Measurements from ENCODE around the gene NME7.

DNA sequence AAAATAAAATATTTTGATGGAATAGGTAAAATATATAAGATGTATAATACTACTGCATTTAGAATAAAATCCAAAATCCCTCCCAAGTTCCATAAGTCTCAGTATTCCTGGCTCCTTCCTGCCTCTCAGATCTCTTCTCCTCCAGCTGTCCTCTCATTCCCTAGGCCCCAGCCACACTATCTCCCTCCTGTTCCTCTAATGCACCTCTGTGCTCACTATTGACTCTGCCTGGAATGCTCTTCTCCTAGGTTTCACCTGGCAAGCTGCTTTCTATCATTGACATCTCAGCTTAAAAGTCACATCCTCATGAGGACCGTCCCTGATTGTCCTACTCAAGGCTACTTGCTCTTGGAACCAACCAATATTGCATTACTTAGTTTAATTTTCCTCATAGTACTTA lies 7.2 kb downstream of the NME7 start:
- TF ChIP-seq TAF1 (IDR thresholded peaks at IDR 0.05; ENCODE audit: borderline replicate concordance, low read depth, low read length) = no peak
- TF ChIP-seq, protein P1, sequence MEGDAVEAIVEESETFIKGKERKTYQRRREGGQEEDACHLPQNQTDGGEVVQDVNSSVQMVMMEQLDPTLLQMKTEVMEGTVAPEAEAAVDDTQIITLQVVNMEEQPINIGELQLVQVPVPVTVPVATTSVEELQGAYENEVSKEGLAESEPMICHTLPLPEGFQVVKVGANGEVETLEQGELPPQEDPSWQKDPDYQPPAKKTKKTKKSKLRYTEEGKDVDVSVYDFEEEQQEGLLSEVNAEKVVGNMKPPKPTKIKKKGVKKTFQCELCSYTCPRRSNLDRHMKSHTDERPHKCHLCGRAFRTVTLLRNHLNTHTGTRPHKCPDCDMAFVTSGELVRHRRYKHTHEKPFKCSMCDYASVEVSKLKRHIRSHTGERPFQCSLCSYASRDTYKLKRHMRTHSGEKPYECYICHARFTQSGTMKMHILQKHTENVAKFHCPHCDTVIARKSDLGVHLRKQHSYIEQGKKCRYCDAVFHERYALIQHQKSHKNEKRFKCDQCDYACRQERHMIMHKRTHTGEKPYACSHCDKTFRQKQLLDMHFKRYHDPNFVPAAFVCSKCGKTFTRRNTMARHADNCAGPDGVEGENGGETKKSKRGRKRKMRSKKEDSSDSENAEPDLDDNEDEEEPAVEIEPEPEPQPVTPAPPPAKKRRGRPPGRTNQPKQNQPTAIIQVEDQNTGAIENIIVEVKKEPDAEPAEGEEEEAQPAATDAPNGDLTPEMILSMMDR (IDR thresholded peaks at IDR 0.05) = no peak
- TF ChIP-seq, protein P2, sequence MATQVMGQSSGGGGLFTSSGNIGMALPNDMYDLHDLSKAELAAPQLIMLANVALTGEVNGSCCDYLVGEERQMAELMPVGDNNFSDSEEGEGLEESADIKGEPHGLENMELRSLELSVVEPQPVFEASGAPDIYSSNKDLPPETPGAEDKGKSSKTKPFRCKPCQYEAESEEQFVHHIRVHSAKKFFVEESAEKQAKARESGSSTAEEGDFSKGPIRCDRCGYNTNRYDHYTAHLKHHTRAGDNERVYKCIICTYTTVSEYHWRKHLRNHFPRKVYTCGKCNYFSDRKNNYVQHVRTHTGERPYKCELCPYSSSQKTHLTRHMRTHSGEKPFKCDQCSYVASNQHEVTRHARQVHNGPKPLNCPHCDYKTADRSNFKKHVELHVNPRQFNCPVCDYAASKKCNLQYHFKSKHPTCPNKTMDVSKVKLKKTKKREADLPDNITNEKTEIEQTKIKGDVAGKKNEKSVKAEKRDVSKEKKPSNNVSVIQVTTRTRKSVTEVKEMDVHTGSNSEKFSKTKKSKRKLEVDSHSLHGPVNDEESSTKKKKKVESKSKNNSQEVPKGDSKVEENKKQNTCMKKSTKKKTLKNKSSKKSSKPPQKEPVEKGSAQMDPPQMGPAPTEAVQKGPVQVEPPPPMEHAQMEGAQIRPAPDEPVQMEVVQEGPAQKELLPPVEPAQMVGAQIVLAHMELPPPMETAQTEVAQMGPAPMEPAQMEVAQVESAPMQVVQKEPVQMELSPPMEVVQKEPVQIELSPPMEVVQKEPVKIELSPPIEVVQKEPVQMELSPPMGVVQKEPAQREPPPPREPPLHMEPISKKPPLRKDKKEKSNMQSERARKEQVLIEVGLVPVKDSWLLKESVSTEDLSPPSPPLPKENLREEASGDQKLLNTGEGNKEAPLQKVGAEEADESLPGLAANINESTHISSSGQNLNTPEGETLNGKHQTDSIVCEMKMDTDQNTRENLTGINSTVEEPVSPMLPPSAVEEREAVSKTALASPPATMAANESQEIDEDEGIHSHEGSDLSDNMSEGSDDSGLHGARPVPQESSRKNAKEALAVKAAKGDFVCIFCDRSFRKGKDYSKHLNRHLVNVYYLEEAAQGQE (IDR thresholded peaks at IDR 0.05; ENCODE audit: low read depth, low read length) = no peak
- TF ChIP-seq JUND (IDR thresholded peaks at IDR 0.05) = no peak
- no peak for TF ChIP-seq TCF12 (IDR thresholded peaks at IDR 0.05)
- no peak for TF ChIP-seq RFX5 (IDR thresholded peaks at IDR 0.05; ENCODE audit: low read length)
- TF ChIP-seq, protein P3, sequence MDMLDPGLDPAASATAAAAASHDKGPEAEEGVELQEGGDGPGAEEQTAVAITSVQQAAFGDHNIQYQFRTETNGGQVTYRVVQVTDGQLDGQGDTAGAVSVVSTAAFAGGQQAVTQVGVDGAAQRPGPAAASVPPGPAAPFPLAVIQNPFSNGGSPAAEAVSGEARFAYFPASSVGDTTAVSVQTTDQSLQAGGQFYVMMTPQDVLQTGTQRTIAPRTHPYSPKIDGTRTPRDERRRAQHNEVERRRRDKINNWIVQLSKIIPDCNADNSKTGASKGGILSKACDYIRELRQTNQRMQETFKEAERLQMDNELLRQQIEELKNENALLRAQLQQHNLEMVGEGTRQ (IDR thresholded peaks at IDR 0.05; ENCODE audit: borderline replicate concordance, low read depth, low read length) = no peak
- TF ChIP-seq EP300 (IDR thresholded peaks at IDR 0.05; ENCODE audit: borderline replicate concordance in 1 of 2, low read depth in 1 of 2, low read length in 1 of 2) = no peak
- no peak for TF ChIP-seq RAD21 (IDR thresholded peaks at IDR 0.05; ENCODE audit: low read length)

Measured in SK-N-SH (cell line).